ENCODE results near the gene CMC2. TPM values are rescaled to one million over a fixed set of nuclear protein-coding genes. Genes with fewer than 3 reads are reported as not detected.

Gene CMC2
- total RNA-seq = 100 to 1,000 TPM; 114 to 121 TPM

GRCh38 chr16:81006813-81007695 lies at the start of gene CMC2, which contains the start of gene CENPN:
Gene CMC2 (minus strand): TSS chr16:81006885. CDS start chr16:80997394, 9,491 bp downstream.
Gene CENPN (plus strand): TSS chr16:81007214. CDS start chr16:81011940, 4,726 bp downstream.
- peak; percentile 97 to 98 for DNase-seq

DNA sequence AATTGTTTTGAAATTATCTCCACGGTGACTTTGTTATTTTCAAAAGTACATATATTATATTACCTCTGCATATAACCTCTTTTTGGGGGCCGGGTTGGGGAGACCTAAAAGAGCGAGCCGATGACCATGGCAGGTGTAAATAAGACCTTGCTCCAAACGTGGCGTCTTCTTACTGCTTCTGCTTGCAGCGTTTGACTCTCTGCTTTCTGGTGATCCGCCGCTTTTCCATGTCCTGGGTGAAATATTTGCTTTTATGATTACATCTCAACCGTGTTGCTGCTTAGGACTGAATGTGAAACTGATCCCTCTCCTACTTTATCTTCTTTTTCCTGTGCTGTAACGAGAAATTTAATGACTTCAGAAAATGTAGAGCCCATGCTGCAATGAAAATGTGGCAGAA lies 47.1 kb upstream of the CMC2 start:
- no peaks in the 10 kb centered on the region for H3K27me3 Mint-ChIP-seq (ENCODE audit: low read depth)
- peaks cover 7 to 12% of the 10 kb centered on the region in 2 donors for H3K36me3 Mint-ChIP-seq (ENCODE audit: insufficient read depth in 2 of 2)

More at GRCh38 chr16:81006813-81007695, at the start of gene CMC2, which contains the start of gene CENPN:
- Mint-ChIP-seq H3K4me3 (peak within 1 kb of the TSS; percentile 86 to 98), H3K9me3 (no peaks in the 10 kb centered on the region), H3K27me3 (ENCODE audit: low read depth) (no peaks in the 10 kb centered on the region), H3K36me3 (ENCODE audit: insufficient read depth in 2 of 2) (peaks cover 7 to 20% of the 10 kb centered on the region in 2 donors), H3K27ac (peak within 1 kb of the TSS; percentile 98), H3K4me1 (ENCODE audit: low read depth) (peaks cover 75% of the 10 kb centered on the region)
- ATAC-seq (replicated peaks in 1 of 2) = peak; percentile 84 to 87

DNA sequence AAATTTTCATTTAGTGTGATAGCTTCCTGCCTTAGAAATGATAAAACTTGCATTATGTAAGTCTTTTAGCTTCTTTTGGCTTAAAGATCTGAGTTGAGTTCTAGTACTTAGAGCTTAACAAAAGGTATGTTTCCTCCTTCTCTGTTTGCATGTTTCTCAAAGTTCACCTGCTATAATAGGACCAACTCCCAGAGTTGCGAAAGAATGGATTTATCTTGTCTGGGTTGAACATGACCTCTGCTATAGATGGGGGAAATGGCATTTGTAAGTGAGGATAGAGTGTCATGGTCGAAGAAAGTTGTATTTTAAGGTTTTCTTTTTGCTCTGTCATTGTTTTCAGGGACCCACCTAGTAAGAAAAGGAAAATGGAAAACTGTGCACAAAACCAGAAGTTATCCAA lies 36.1 kb upstream of the CMC2 start:
- Mint-ChIP-seq H3K9me3 (no peaks in the 10 kb centered on the region), H3K27ac (no peak overlapping the region), H3K27me3 (ENCODE audit: low read depth) (no peaks in the 10 kb centered on the region), H3K4me3 (no peak overlapping the region), H3K4me1 (ENCODE audit: low read depth) (peaks cover 8% of the 10 kb centered on the region), H3K36me3 (ENCODE audit: insufficient read depth in 2 of 2) (peaks cover 7 to 10% of the 10 kb centered on the region in 2 donors)
- no peak for DNase-seq
- ATAC-seq (replicated peaks in 1 of 2) = no peak

More for the DNA sequence above, 47.1 kb upstream of the CMC2 start:
- no peak overlapping the region for H3K27ac Mint-ChIP-seq
- H3K4me1 Mint-ChIP-seq (ENCODE audit: low read depth) = no peaks in the 10 kb centered on the region
- DNase-seq (no peak), ATAC-seq (replicated peaks in 1 of 2) (no peak)
- H3K9me3 Mint-ChIP-seq = peaks cover 8% of the 10 kb centered on the region in 2 donors
- no peak overlapping the region for H3K4me3 Mint-ChIP-seq

- DNase-seq = no peak
- no peak overlapping the region for H3K27ac Mint-ChIP-seq
- peaks cover 19% of the 10 kb centered on the region for H3K4me1 Mint-ChIP-seq (ENCODE audit: low read depth)
- no peak overlapping the region for H3K4me3 Mint-ChIP-seq
- H3K36me3 Mint-ChIP-seq (ENCODE audit: insufficient read depth in 2 of 2) = peaks cover 7 to 11% of the 10 kb centered on the region in 2 donors
- no peaks in the 10 kb centered on the region for H3K27me3 Mint-ChIP-seq (ENCODE audit: low read depth)
- ATAC-seq (replicated peaks in 1 of 2) = no peak
- no peaks in the 10 kb centered on the region for H3K9me3 Mint-ChIP-seq
These were observed 35.0 kb upstream of the CMC2 start for GRCh38 chr16:81041696-81042095.

GRCh38 chr16:81040842-81041241 lies 34.2 kb upstream of the CMC2 start:
- H3K36me3 Mint-ChIP-seq (ENCODE audit: insufficient read depth in 2 of 2) = peaks cover 7 to 11% of the 10 kb centered on the region in 2 donors
- H3K9me3 Mint-ChIP-seq = no peaks in the 10 kb centered on the region
- no peak for DNase-seq
- H3K4me1 Mint-ChIP-seq (ENCODE audit: low read depth) = peaks cover 20% of the 10 kb centered on the region
- H3K27ac Mint-ChIP-seq = peak overlapping the region; percentile 11
- no peak overlapping the region for H3K4me3 Mint-ChIP-seq
- no peak for ATAC-seq (replicated peaks in 1 of 2)
- no peaks in the 10 kb centered on the region for H3K27me3 Mint-ChIP-seq (ENCODE audit: low read depth)

DNA sequence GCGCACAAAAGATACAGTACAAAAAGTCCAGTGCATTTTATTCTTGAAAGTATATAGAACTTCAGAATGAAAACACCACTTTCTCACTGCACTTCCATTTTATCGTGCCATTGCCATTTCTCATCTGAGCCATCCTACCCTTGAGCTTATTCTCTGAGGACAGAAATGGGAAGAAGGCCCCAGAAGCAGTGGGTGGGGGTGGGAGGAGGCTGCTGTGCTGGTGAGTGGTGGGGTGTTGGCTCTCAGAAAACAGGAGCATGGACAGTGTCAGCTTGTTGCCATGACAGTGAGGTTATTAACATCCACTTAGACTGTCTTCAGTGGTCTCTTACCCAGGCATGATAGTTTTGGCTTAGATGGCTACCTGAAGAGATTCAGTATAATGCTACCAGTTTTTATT lies 33.4 kb upstream of the CMC2 start:
- peaks cover 23% of the 10 kb centered on the region for H3K4me1 Mint-ChIP-seq (ENCODE audit: low read depth)
- H3K36me3 Mint-ChIP-seq (ENCODE audit: insufficient read depth in 2 of 2) = peaks cover 7 to 11% of the 10 kb centered on the region in 2 donors
- no peak overlapping the region for H3K4me3 Mint-ChIP-seq
- H3K27ac Mint-ChIP-seq = peak overlapping the region; percentile 80
- no peak for ATAC-seq (replicated peaks in 1 of 2)
- no peaks in the 10 kb centered on the region for H3K9me3 Mint-ChIP-seq
- no peak for DNase-seq
- H3K27me3 Mint-ChIP-seq (ENCODE audit: low read depth) = no peaks in the 10 kb centered on the region

- peaks cover 3 to 11% of the 10 kb centered on the region in 2 donors for H3K36me3 Mint-ChIP-seq (ENCODE audit: insufficient read depth in 2 of 2)
- no peaks in the 10 kb centered on the region for H3K9me3 Mint-ChIP-seq
- ATAC-seq (replicated peaks in 1 of 2) (no peak), DNase-seq (no peak)
- no peaks in the 10 kb centered on the region for H3K27me3 Mint-ChIP-seq (ENCODE audit: low read depth)
- peak overlapping the region; percentile 87 to 92 for H3K4me3 Mint-ChIP-seq
- peaks cover 27% of the 10 kb centered on the region for H3K4me1 Mint-ChIP-seq (ENCODE audit: low read depth)
- no peak overlapping the region for H3K27ac Mint-ChIP-seq
These were observed 30.2 kb upstream of the CMC2 start for GRCh38 chr16:81036751-81037350.

DNA sequence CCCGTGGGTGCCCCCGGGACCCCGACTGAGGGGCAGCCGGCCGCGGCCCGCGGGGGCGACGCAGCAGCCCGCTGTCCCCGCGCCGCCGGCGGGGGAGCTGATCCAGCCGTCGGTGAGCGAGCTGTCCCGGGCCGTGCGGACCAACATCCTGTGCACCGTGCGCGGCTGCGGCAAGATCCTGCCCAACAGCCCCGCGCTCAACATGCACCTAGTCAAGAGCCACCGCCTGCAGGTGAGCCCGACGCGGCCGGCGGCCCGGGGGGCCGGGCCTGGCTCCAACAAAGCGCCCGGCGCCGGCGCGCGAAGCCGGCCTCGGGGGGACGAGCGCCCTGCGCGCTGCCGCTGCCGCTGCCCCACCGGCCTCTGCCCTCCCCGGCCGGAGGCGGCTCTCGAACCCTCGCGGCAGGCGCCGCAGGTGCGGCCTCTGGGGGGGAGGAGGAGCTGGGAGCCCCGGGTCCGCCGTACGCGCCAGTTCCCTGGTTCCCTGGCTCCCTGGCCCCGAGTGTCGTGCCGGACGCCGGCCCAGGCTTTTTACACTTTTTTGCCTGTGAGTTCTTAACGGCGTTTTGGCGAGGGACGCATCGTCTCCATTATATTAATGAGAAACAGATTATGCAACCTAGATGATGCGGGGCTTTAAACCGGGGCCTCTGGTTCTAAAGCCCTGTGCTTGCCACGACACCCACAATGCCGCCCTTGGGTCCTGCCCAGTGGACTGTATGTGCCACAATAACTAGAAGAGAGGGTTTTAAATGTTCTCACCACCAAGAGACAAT lies 29.5 kb upstream of the CMC2 start:
- H3K27me3 Mint-ChIP-seq (ENCODE audit: low read depth) = no peaks in the 10 kb centered on the region
- peak overlapping the region; percentile 87 to 92 for H3K4me3 Mint-ChIP-seq
- H3K27ac Mint-ChIP-seq = no peak overlapping the region
- H3K9me3 Mint-ChIP-seq = no peaks in the 10 kb centered on the region
- DNase-seq = peak; percentile 45 to 67
- H3K4me1 Mint-ChIP-seq (ENCODE audit: low read depth) = peaks cover 27% of the 10 kb centered on the region
- peaks cover 3 to 7% of the 10 kb centered on the region in 2 donors for H3K36me3 Mint-ChIP-seq (ENCODE audit: insufficient read depth in 2 of 2)
- peak; percentile 83 to 84 for ATAC-seq (replicated peaks in 1 of 2)

DNA sequence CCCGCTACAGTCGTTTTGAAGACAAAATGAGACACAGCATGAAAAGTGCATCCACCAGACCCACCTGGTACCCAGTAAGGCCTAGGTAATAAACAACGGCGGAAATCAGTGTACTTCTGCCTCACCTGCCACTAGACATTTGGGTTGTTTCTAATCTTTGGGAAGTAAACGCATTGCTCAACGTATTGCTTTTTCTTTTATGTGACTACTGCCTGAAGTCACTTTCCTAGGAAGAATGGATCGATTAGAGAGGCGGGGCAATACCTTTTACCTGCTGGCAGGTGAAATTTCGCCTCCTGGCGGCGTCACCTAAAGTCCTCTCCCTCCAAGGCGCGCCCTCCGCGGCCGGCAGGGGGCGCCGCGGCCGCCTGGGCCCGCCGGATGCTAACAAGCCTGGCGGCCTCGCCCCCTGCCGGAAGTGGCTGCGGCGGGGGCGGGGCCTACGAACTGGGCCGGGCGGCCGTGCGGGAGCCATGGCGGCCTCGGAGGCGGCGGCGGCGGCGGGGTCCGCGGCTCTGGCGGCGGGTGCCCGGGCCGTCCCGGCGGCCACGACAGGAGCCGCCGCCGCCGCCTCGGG lies 28.8 kb upstream of the CMC2 start, which contains the start of gene ATMIN:
ATMIN (plus strand) TSS at position 445 of the 577 bp plus-strand sequence; CDS start at position 474, 29 bp downstream.
- H3K4me1 Mint-ChIP-seq (ENCODE audit: low read depth) = peaks cover 27% of the 10 kb centered on the region
- H3K27ac Mint-ChIP-seq = no peak within 1 kb of the TSS
- peaks cover 3 to 7% of the 10 kb centered on the region in 2 donors for H3K36me3 Mint-ChIP-seq (ENCODE audit: insufficient read depth in 2 of 2)
- H3K27me3 Mint-ChIP-seq (ENCODE audit: low read depth) = no peaks in the 10 kb centered on the region
- H3K9me3 Mint-ChIP-seq = no peaks in the 10 kb centered on the region
- H3K4me3 Mint-ChIP-seq = peak within 1 kb of the TSS; percentile 87 to 92
- peak; percentile 89 to 96 for DNase-seq
- peak; percentile 95 to 96 for ATAC-seq (replicated peaks in 1 of 2)

- H3K4me1 Mint-ChIP-seq (ENCODE audit: low read depth) = peaks cover 7% of the 10 kb centered on the region
- H3K27me3 Mint-ChIP-seq (ENCODE audit: low read depth) = no peaks in the 10 kb centered on the region
- peaks cover 3% of the 10 kb centered on the region in 2 donors for H3K9me3 Mint-ChIP-seq
- DNase-seq (peak; percentile 12 to 20), ATAC-seq (replicated peaks in 1 of 2) (peak; percentile 54 to 58)
- H3K4me3 Mint-ChIP-seq = no peak overlapping the region
- H3K36me3 Mint-ChIP-seq (ENCODE audit: insufficient read depth in 2 of 2) = peaks cover 17 to 37% of the 10 kb centered on the region in 2 donors
- H3K27ac Mint-ChIP-seq = peak overlapping the region; percentile 38
These were observed 23.4 kb upstream of the CMC2 start for GRCh38 chr16:81029930-81030604.

- Mint-ChIP-seq H3K27ac (no peak overlapping the region), H3K4me3 (no peak overlapping the region), H3K9me3 (peaks cover 3% of the 10 kb centered on the region in 2 donors), H3K36me3 (ENCODE audit: insufficient read depth in 2 of 2) (peaks cover 14 to 44% of the 10 kb centered on the region in 2 donors), H3K27me3 (ENCODE audit: low read depth) (no peaks in the 10 kb centered on the region), H3K4me1 (ENCODE audit: low read depth) (peaks cover 4% of the 10 kb centered on the region)
- no peak for ATAC-seq (replicated peaks in 1 of 2)
- DNase-seq = no peak
These were observed 19.7 kb upstream of the CMC2 start for GRCh38 chr16:81026429-81026828.

GRCh38 chr16:81018496-81018895 lies 11.8 kb upstream of the CMC2 start:
- H3K4me3 Mint-ChIP-seq = no peak overlapping the region
- H3K9me3 Mint-ChIP-seq = no peaks in the 10 kb centered on the region
- H3K4me1 Mint-ChIP-seq (ENCODE audit: low read depth) = peaks cover 10% of the 10 kb centered on the region
- peaks cover 5 to 43% of the 10 kb centered on the region in 2 donors for H3K36me3 Mint-ChIP-seq (ENCODE audit: insufficient read depth in 2 of 2)
- no peaks in the 10 kb centered on the region for H3K27me3 Mint-ChIP-seq (ENCODE audit: low read depth)
- DNase-seq (no peak), ATAC-seq (replicated peaks in 1 of 2) (no peak)
- no peak overlapping the region for H3K27ac Mint-ChIP-seq

Data from activated T-cell treated with anti-CD3 and anti-CD28 coated beads, Interleukin-2, amount 50 U/mL, for 72 hours (primary cell).